Cerebellar cortex (tissue), 1 donor: ENCODE data around the gene KNOP1.
"Not testable (repeated sequence)": the region's sequence is repeated elsewhere in the genome, so short reads cannot be mapped to it uniquely, and the experiment has no call there.

Experiments
- DNase-seq: peaks from one replicate; pipeline ENCODE4 v3.0.0-alpha.2; 2015; ENCODE audit warnings: low spot score

KNOP1 gene

GRCh38 chr16:19741354-19741753 is 23.3 kb upstream of the KNOP1 start:
- no peak for DNase-seq

- no peak for DNase-seq
Measured at GRCh38 chr16:19737306-19738038, 19.4 kb upstream of the KNOP1 start.

- DNase-seq, result peak; percentile 97
Measured at GRCh38 chr16:19735074-19735867, 17.2 kb upstream of the KNOP1 start.

GRCh38 chr16:19733551-19733950 is 15.5 kb upstream of the KNOP1 start:
- DNase-seq, result no peak

GRCh38 chr16:19728636-19728965 is 10.6 kb upstream of the KNOP1 start:
- no peak for DNase-seq

- no peak for DNase-seq
Measured at GRCh38 chr16:19722981-19723380, 5.0 kb upstream of the KNOP1 start.

GRCh38 chr16:19722269-19722952 is 4.4 kb upstream of the KNOP1 start:
- no peak for DNase-seq

GRCh38 chr16:19718624-19718965 is 568 bp upstream of the KNOP1 start:
- DNase-seq, result peak; percentile 17

GRCh38 chr16:19717314-19717713 is 713 bp downstream of the KNOP1 start:
- DNase-seq, result no peak

GRCh38 chr16:19716728-19717127 is 1.3 kb downstream of the KNOP1 start:
- not testable (repeated sequence) for DNase-seq

GRCh38 chr16:19716183-19716582 is 1.8 kb downstream of the KNOP1 start:
- DNase-seq, result no peak

- DNase-seq, result no peak
Measured at GRCh38 chr16:19715566-19715965, 2.5 kb downstream of the KNOP1 start.

GRCh38 chr16:19713697-19714096 is 4.3 kb downstream of the KNOP1 start:
- no peak for DNase-seq

GRCh38 chr16:19712418-19713058 is 5.5 kb downstream of the KNOP1 start:
- DNase-seq, result no peak

GRCh38 chr16:19711643-19712042 is 6.4 kb downstream of the KNOP1 start:
- no peak for DNase-seq

- DNase-seq, result no peak
Measured at GRCh38 chr16:19710991-19711545, 7.0 kb downstream of the KNOP1 start.

GRCh38 chr16:19710191-19710908 is 7.7 kb downstream of the KNOP1 start:
- no peak for DNase-seq

GRCh38 chr16:19709381-19710136 is 8.5 kb downstream of the KNOP1 start:
- DNase-seq, result no peak

GRCh38 chr16:19708296-19709205 is 9.5 kb downstream of the KNOP1 start:
- no peak for DNase-seq
